ENCODE results near the gene HIBADH.

GRCh38 chr7:27518561-27519350, 143.9 kb downstream of the HIBADH start:
- TF ChIP-seq GATA2 (IDR thresholded peaks at IDR 0.05; ENCODE audit: low read depth, low read length) (no peak), GATA3 (IDR thresholded peaks at IDR 0.05; ENCODE audit: low read depth, low read length) (no peak)
